Smooth muscle cell (in vitro differentiated cells): ENCODE data around the gene SRPK2. TPM values are rescaled to one million over a fixed set of nuclear protein-coding genes. Genes with fewer than 3 reads are reported as not detected.

Experiments
- DNase-seq: peaks from one replicate; lab custom pipeline; 2025; ENCODE audit not compliant: unreplicated experiment; lab: John Stamatoyannopoulos, UW
- H2AFZ ChIP-seq: fragments of 200-600 bp; sonication (generic); 2 replicates; pipeline ENCODE4 v1.6.0; 2016; ENCODE audit warnings: antibody characterized with exemption, low read depth, mild to moderate bottlenecking
- H3F3A ChIP-seq: fragments of 200-600 bp; sonication (generic); 2 replicates; pipeline ENCODE4 v1.6.0; 2017; ENCODE audit warnings: antibody characterized with exemption, low read depth
- H3K27ac ChIP-seq: fragments of 200-600 bp; sonication (generic); 2 replicates; pipeline ENCODE4 v1.5.1; 2016; ENCODE audit warnings: low read depth, mild to moderate bottlenecking
- H3K27me3 ChIP-seq: fragments of 200-600 bp; sonication (generic); 2 replicates; pipeline ENCODE4 v1.6.1; 2016; ENCODE audit warnings: low read depth, mild to moderate bottlenecking
- H3K36me3 ChIP-seq: fragments of 200-600 bp; sonication (generic); 2 replicates; pipeline ENCODE4 v1.5.1; 2016; ENCODE audit warnings: low read depth
- H3K4me1 ChIP-seq: fragments of 200-600 bp; sonication (generic); 2 replicates; pipeline ENCODE4 v1.5.1; 2016; ENCODE audit warnings: low read depth
- H3K4me2 ChIP-seq: fragments of 200-600 bp; sonication (generic); 2 replicates; pipeline ENCODE4 v1.6.0; 2016; ENCODE audit warnings: mild to moderate bottlenecking
- H3K4me3 ChIP-seq: fragments of 200-600 bp; sonication (generic); 2 replicates; pipeline ENCODE4 v1.5.1; 2016; ENCODE audit warnings: mild to moderate bottlenecking
- H3K79me2 ChIP-seq: fragments of 200-600 bp; sonication (generic); 2 replicates; pipeline ENCODE4 v1.6.0; 2016; ENCODE audit warnings: low read depth, mild to moderate bottlenecking
- H3K9ac ChIP-seq: fragments of 200-600 bp; sonication (generic); 2 replicates; pipeline ENCODE4 v1.6.0; 2016; ENCODE audit warnings: low read depth
- H3K9me3 ChIP-seq: fragments of 200-600 bp; sonication (generic); replicated peaks from 2 replicates; pipeline ENCODE4 v1.5.1; 2016; ENCODE audit warnings: low read depth
- H4K20me1 ChIP-seq: fragments of 200-600 bp; sonication (generic); 2 replicates; pipeline ENCODE4 v1.6.0; 2016; ENCODE audit warnings: low read depth
- CTCF ChIP-seq: fragments of 200-600 bp; sonication (generic); IDR thresholded peaks from 2 replicates; pipeline ENCODE4 v1.5.1; 2017; ENCODE audit warnings: borderline replicate concordance, mild to moderate bottlenecking, antibody characterized with exemption; ENCODE audit not compliant: insufficient read depth, poor library complexity, severe bottlenecking
- WGBS: methylation state at CpG from one replicate; pipeline ENCODE4 v1.1.7; 2016; ENCODE audit warnings: low lambda C conversion rate; 5-methylcytosine and 5-hydroxymethylcytosine counted together
- polyA plus RNA-seq: library from polyadenylated mRNA; unstranded; fragments of >200 nt; fragmentation: Nextera tagmentation; extraction: Ambion mirVana; gene quantifications from 2 replicates; pipeline ENCODE4 v1.2.1, GENCODE V29; 2016
- total RNA-seq: library from RNA; depleted of rRNA; stranded (reverse); fragments of >200 nt; gene quantifications from 2 replicates; pipeline ENCODE4 v1.2.3, GENCODE V29; 2014

The SRPK2 gene
- total and polyA plus RNA-seq, 2 experiments from 2014 or later: 21.9 to 28.0 TPM

- Histone ChIP-seq H3K4me3 (no peak overlapping the region), H3K27me3 (no peaks in the 10 kb centered on the region), H3K4me1 (peaks cover 13% of the 10 kb centered on the region), H3K79me2 (peaks cover 3% of the 10 kb centered on the region), H3F3A (no peaks in the 10 kb centered on the region), H3K9ac (no peak overlapping the region), H3K9me3 (no peaks in the 10 kb centered on the region), H3K36me3 (peaks cover 4% of the 10 kb centered on the region), H3K27ac (peak overlapping the region; percentile 56), H3K4me2 (no peak overlapping the region), H2AFZ (no peak overlapping the region), H4K20me1 (peaks cover 63% of the 10 kb centered on the region)
- DNase-seq: no peak
- 89% methylated on average over 2 of the region's 2 CpGs for WGBS
- no peak for TF ChIP-seq CTCF
These were observed 258.1 kb downstream of the SRPK2 start for GRCh38 chr7:105130580-105130979.

- H3K27me3 ChIP-seq: no peaks in the 10 kb centered on the region
- peaks cover 13% of the 10 kb centered on the region for H3K4me1 ChIP-seq
- peaks cover 58% of the 10 kb centered on the region for H4K20me1 ChIP-seq
- H3K4me3 ChIP-seq: no peak overlapping the region
- WGBS: 83% methylated on average over 5 of the region's 5 CpGs
- no peak overlapping the region for H3K27ac ChIP-seq
- H2AFZ ChIP-seq: no peak overlapping the region
- no peaks in the 10 kb centered on the region for H3K9me3 ChIP-seq
- TF ChIP-seq CTCF: no peak
- peaks cover 3% of the 10 kb centered on the region for H3K79me2 ChIP-seq
- DNase-seq: no peak
- H3K4me2 ChIP-seq: no peak overlapping the region
- no peaks in the 10 kb centered on the region for H3F3A ChIP-seq
- H3K9ac ChIP-seq: no peak overlapping the region
- peaks cover 9% of the 10 kb centered on the region for H3K36me3 ChIP-seq
These were observed 258.7 kb downstream of the SRPK2 start for GRCh38 chr7:105130048-105130447.

- 89% methylated on average over 8 of the region's 8 CpGs for WGBS
- H3K4me2 ChIP-seq: no peak overlapping the region
These were observed 261.5 kb downstream of the SRPK2 start for GRCh38 chr7:105127179-105127578.

More at GRCh38 chr7:105127179-105127578, 261.5 kb downstream of the SRPK2 start:
- peaks cover 9% of the 10 kb centered on the region for H3K36me3 ChIP-seq
- no peaks in the 10 kb centered on the region for H3K79me2 ChIP-seq
- no peak overlapping the region for H3K27ac ChIP-seq
- H3F3A ChIP-seq: no peaks in the 10 kb centered on the region
- peaks cover 13% of the 10 kb centered on the region for H3K4me1 ChIP-seq
- peaks cover 30% of the 10 kb centered on the region for H4K20me1 ChIP-seq
- no peak for DNase-seq
- H3K9ac ChIP-seq: no peak overlapping the region
- H3K27me3 ChIP-seq: no peaks in the 10 kb centered on the region
- no peak overlapping the region for H2AFZ ChIP-seq
- TF ChIP-seq CTCF: no peak
- no peak overlapping the region for H3K4me3 ChIP-seq
- H3K9me3 ChIP-seq: no peaks in the 10 kb centered on the region
